CD4-positive, alpha-beta T cell (primary cell): Measurements from ENCODE around the gene ALDH1A2. TPM values are rescaled to one million over a fixed set of nuclear protein-coding genes. Genes with fewer than 3 reads are reported as not detected.

Source experiments
- ATAC-seq: fragments of 200-7000 bp; cut with Tn5 transposase; one replicate; pipeline ENCODE4 v1.10.0; 2022; ENCODE audit warnings: mild to moderate bottlenecking; ENCODE audit not compliant: poor library complexity
- CTCF ChIA-PET: fragments of 350-600 bp; sonication (Branson Sonifier 250); formaldehyde crosslinking; loops from one replicate; lab custom pipeline; 2021; ENCODE audit warnings: antibody characterized with exemption, inconsistent platforms; lab: Charles Lee
- POLR2A ChIA-PET: fragments of 350-600 bp; sonication (Branson Sonifier 250); formaldehyde crosslinking; loops from one replicate; lab custom pipeline; 2021; ENCODE audit warnings: antibody characterized with exemption, inconsistent platforms; lab: Charles Lee
- DNase-seq, 14 experiments: peaks; one replicate each; pipeline ENCODE4 v3.0.0-alpha.2; 2013 to 2020; ENCODE audit warnings: mixed read lengths in 2 of 14
- H3K27ac ChIP-seq, 2 donors: one replicate each; pipeline versions ENCODE4 v1.5.1 to v1.7.0; 2013; ENCODE audit warnings: low read length in 2 of 2, low read depth in 1 of 2, mild to moderate bottlenecking in 1 of 2
- H3K27me3 ChIP-seq, 2 experiments: 1 replicate in 1 of 2; 2 replicates in 1 of 2; pipeline versions ENCODE4 v1.6.1 to v1.7.0; 2013; ENCODE audit warnings: low read length in 2 of 2, control low read depth in 1 of 2, mild to moderate bottlenecking in 1 of 2, moderate library complexity in 1 of 2; ENCODE audit not compliant: insufficient read depth in 2 of 2, control insufficient read depth in 1 of 2
- H3K36me3 ChIP-seq: one replicate; pipeline ENCODE4 v1.6.1; 2013; ENCODE audit warnings: low read length, control low read depth; ENCODE audit not compliant: insufficient read depth
- H3K4me1 ChIP-seq: one replicate; pipeline ENCODE4 v1.6.1; 2013; ENCODE audit warnings: low read length, control low read depth; ENCODE audit not compliant: insufficient read depth
- H3K4me3 ChIP-seq: one replicate; pipeline ENCODE4 v1.5.1; 2013; ENCODE audit warnings: mild to moderate bottlenecking, low read length, moderate library complexity
- H3K9me3 ChIP-seq, 2 experiments: 1 replicate in 1 of 2; 2 replicates in 1 of 2; pipeline versions ENCODE4 v1.6.1 to v1.7.0; 2013; ENCODE audit warnings: low read length in 2 of 2, mild to moderate bottlenecking in 2 of 2, control low read depth in 1 of 2, moderate library complexity in 1 of 2; ENCODE audit not compliant: control insufficient read depth in 1 of 2, insufficient read depth in 1 of 2
- H3K27ac Mint-ChIP-seq: one replicate; pipeline ENCODE4 v1.8.0; 2020; ENCODE audit warnings: mixed read lengths
- H3K27me3 Mint-ChIP-seq: one replicate; pipeline ENCODE4 v1.8.0; 2021; ENCODE audit warnings: mixed read lengths
- H3K36me3 Mint-ChIP-seq: one replicate; pipeline ENCODE4 v1.8.0; 2021; ENCODE audit warnings: low read depth, mixed read lengths
- H3K4me1 Mint-ChIP-seq: one replicate; pipeline ENCODE4 v1.8.0; 2021; ENCODE audit warnings: low read depth, mixed read lengths
- H3K4me3 Mint-ChIP-seq: one replicate; pipeline ENCODE4 v1.8.0; 2020; ENCODE audit warnings: mild to moderate bottlenecking, mixed read lengths
- H3K9me3 Mint-ChIP-seq: one replicate; pipeline ENCODE4 v1.8.0; 2020; ENCODE audit warnings: mixed read lengths
- intact Hi-C, 2 experiments: fragments of 100-400 bp; cut with DNase I in 1 of 2; cut with micrococcal nuclease in 1 of 2; formaldehyde crosslinking; loops; one replicate each; pipeline versions ENCODE4 v1.15.1 to v1.9.0; 2023 to 2025; cut with DNase I, micrococcal nuclease
- total RNA-seq, 174 experiments: library from RNA in 2 of 174; stranded (reverse) in 2 of 174; gene quantifications; one replicate each; pipeline ENCODE4 v1.2.3 and lab custom pipeline; 2021 to 2026
- TF ChIP-seq, protein P1 (sequence below): fragments of 200-600 bp; IDR thresholded peaks from one replicate; pipeline ENCODE4 v1.8.0; 2022; ENCODE audit warnings: antibody characterized with exemption, mild to moderate bottlenecking

Gene ALDH1A2
- total RNA-seq, 2 experiments from 2014 or later: not detected

DNA sequence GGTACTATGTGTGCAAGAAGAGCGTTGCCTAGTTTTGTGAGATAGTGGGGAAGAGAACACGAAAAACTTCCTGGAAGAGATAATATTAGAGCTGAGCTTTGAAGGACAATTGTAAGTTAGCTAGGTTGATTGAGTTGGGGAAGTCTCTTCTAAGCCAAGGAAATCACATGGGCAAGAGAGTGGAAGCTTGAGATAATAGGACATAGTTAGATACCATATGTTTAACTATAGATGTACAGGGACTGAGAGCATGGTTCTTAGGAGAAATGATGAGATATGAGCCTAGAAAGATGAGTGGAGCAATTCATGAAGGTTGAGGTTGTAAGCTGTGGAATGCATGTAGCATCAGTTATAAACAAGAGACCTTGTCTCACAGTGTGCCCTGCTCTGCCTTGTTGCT lies 42.6 kb upstream of the ALDH1A2 start:
- Histone ChIP-seq H3K9me3 (no peaks in the 10 kb centered on the region), H3K36me3 (no peaks in the 10 kb centered on the region), H3K4me3 (no peak overlapping the region), H3K27me3 (peaks cover 3 to 44% of the 10 kb centered on the region in 2 experiments), H3K4me1 (no peaks in the 10 kb centered on the region), H3K27ac (no peak overlapping the region)
- TF ChIP-seq, protein P1, sequence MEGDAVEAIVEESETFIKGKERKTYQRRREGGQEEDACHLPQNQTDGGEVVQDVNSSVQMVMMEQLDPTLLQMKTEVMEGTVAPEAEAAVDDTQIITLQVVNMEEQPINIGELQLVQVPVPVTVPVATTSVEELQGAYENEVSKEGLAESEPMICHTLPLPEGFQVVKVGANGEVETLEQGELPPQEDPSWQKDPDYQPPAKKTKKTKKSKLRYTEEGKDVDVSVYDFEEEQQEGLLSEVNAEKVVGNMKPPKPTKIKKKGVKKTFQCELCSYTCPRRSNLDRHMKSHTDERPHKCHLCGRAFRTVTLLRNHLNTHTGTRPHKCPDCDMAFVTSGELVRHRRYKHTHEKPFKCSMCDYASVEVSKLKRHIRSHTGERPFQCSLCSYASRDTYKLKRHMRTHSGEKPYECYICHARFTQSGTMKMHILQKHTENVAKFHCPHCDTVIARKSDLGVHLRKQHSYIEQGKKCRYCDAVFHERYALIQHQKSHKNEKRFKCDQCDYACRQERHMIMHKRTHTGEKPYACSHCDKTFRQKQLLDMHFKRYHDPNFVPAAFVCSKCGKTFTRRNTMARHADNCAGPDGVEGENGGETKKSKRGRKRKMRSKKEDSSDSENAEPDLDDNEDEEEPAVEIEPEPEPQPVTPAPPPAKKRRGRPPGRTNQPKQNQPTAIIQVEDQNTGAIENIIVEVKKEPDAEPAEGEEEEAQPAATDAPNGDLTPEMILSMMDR: no peak
- Mint-ChIP-seq H3K4me1 (no peaks in the 10 kb centered on the region), H3K4me3 (no peak overlapping the region), H3K36me3 (no peaks in the 10 kb centered on the region), H3K27ac (no peak overlapping the region), H3K27me3 (peaks cover 53% of the 10 kb centered on the region), H3K9me3 (no peaks in the 10 kb centered on the region)
- no peak for DNase-seq
- ChIA-PET POLR2A (no interaction called here), CTCF (no interaction called here)
- no peak for ATAC-seq
- intact Hi-C loops: no loop called here

DNA sequence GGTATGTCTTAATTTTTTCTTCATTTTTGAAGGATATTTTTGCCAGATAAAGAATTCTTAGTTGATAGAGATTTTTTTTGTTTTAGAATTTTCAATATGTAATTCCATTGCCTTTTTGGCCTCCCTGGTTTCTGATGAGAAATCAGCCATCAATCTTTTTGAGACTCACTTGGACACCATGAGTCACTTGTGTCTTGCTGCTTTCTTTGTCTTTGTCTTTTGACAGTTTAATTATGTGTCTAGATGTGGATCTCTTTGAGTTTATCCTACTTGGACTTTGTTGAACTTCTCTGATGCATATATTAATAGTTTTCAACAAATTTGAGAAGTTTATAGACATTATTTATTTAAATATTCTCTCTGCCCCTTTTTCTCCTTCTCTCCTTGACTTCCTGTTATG lies 38.0 kb upstream of the ALDH1A2 start:
- peaks cover 67% of the 10 kb centered on the region for H3K27me3 Mint-ChIP-seq
- no peaks in the 10 kb centered on the region for H3K9me3 ChIP-seq
- ChIA-PET CTCF (interaction anchor here (1.0 kb wide), 1 partner anchor 9 kb away, joined by 3 read pairs; no protein-coding TSS in a partner anchor), POLR2A (no interaction called here)
- H3K4me1 ChIP-seq: no peaks in the 10 kb centered on the region
- H3K36me3 Mint-ChIP-seq: no peaks in the 10 kb centered on the region
- intact Hi-C loops: no loop called here
- no peaks in the 10 kb centered on the region for H3K9me3 Mint-ChIP-seq
- no peak overlapping the region for H3K27ac Mint-ChIP-seq
- peaks cover 8 to 35% of the 10 kb centered on the region in 2 experiments for H3K27me3 ChIP-seq
- no peak overlapping the region for H3K27ac ChIP-seq
- no peak overlapping the region for H3K4me3 Mint-ChIP-seq
- H3K4me3 ChIP-seq: no peak overlapping the region
- no peaks in the 10 kb centered on the region for H3K4me1 Mint-ChIP-seq
- H3K36me3 ChIP-seq: no peaks in the 10 kb centered on the region
- TF ChIP-seq, protein P1: no peak
- DNase-seq (no peak), ATAC-seq (no peak)

DNA sequence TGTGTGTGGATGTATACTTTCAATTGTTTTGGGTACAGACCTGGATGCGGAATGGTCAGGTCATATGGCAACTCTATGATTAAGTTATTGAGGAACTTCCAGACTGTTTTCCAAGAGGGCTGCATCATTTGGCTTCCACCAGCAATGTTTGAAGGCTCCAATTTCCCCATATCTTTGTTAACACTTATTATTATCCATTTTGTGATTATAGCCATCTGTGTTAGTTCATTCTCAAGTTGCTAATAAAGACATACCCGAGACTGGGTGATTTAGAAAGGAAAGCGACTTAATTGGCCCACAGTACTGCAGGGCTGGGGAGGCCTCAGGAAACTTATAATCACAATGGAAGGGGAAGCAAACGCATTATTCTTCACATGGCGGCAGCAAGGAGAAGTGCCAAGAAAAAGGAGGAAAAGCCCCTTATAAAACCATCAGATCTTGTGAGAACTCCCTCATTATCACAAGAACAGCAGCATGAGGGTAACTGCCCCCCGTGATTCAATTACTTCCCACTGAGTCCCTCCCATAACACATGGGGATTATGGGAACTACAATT lies 31.1 kb upstream of the ALDH1A2 start:
- Mint-ChIP-seq H3K27ac (no peak overlapping the region), H3K9me3 (no peaks in the 10 kb centered on the region), H3K36me3 (no peaks in the 10 kb centered on the region), H3K4me3 (no peak overlapping the region), H3K4me1 (no peaks in the 10 kb centered on the region), H3K27me3 (peaks cover 23% of the 10 kb centered on the region)
- DNase-seq (no peak), ATAC-seq (no peak)
- Histone ChIP-seq H3K36me3 (no peaks in the 10 kb centered on the region), H3K4me3 (no peak overlapping the region), H3K9me3 (peaks cover 0 to 4% of the 10 kb centered on the region in 2 experiments), H3K4me1 (no peaks in the 10 kb centered on the region), H3K27ac (no peak overlapping the region), H3K27me3 (peaks cover 0 to 8% of the 10 kb centered on the region in 2 experiments)
- TF ChIP-seq, protein P1: no peak
- ChIA-PET POLR2A (no interaction called here), CTCF (no interaction called here)
- intact Hi-C loops: no loop called here
